ENCODE measurements around the gene P2RY2.
"Not testable (repeated sequence)": the region's sequence is repeated elsewhere in the genome, so short reads cannot be mapped to it uniquely, and the experiment has no call there.

The P2RY2 gene

GRCh38 chr11:73229321-73229895 lies 11.3 kb downstream of the P2RY2 start:
- FAIRE-seq, result no peak

DNA sequence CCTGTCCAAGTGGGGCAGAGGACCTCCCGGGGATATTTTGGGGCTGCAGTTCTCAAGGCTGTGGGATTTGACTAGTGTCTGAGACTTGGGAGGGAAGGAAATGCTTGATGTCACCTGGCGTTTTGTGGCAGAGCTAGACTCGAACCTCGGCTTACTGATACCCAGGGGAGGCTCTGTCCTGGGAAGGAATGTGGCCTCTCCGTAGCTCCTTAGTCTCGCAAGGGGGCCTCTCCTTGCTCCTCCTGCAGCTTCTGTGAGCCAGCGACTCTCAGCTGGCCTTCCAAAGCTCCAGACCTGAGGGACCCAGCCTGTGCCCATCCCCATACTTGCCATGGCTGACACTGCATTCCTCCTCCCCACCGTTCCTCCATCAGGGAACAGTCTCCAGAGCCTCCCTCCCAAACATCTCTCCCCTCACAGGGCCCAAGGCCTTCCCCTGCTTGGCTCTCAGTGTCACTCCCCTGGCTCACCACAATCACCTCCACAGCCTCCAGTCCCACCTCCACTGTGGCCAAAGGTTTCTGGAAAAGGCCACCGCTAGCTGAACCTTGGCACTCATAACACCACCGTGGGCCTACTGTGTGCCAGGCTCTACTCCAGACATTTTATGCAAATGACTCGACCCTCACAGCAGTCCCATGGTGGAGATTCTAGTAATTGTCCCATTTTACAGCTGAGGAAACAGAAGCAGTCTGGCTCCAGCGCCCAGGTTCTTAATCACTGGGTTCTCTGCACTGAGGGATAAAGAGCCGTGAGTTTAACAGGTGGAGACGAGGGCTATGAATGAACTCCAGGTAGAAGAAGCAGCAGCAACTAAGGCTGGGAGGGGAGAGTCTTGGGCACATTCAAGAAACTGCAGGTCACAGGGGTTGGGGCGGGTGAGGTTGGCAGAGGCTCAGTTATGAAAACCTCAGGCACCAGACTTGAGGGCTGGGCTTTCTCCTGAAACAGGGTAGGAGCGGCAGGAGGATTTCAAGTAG lies 12.1 kb downstream of the P2RY2 start:
- FAIRE-seq, result no peak

- no peak for FAIRE-seq
Observed at GRCh38 chr11:73230931-73231330, 12.8 kb downstream of the P2RY2 start.

- not testable (repeated sequence) for FAIRE-seq
Observed at GRCh38 chr11:73232487-73232886, 14.4 kb downstream of the P2RY2 start.

DNA sequence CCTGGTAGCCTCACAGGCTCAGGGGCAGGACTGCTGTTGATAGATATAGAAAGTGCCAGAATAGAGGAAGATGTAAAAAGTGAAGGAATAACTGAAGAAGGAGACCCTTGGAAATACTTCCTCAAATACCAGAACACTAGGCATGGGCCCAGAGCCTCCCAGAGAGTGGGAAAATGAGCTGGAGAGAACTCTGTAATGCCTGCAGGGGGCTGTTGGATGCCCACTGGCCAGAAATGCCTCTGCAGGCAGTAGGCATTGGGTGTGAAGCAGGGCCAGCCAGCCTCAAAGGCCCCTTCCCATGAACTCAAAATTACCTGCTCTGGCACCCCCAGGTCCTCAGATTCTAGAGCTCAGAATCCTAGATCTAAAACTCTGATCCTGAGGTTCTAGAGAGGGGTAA lies 15.1 kb downstream of the P2RY2 start:
- FAIRE-seq, result no peak

DNA sequence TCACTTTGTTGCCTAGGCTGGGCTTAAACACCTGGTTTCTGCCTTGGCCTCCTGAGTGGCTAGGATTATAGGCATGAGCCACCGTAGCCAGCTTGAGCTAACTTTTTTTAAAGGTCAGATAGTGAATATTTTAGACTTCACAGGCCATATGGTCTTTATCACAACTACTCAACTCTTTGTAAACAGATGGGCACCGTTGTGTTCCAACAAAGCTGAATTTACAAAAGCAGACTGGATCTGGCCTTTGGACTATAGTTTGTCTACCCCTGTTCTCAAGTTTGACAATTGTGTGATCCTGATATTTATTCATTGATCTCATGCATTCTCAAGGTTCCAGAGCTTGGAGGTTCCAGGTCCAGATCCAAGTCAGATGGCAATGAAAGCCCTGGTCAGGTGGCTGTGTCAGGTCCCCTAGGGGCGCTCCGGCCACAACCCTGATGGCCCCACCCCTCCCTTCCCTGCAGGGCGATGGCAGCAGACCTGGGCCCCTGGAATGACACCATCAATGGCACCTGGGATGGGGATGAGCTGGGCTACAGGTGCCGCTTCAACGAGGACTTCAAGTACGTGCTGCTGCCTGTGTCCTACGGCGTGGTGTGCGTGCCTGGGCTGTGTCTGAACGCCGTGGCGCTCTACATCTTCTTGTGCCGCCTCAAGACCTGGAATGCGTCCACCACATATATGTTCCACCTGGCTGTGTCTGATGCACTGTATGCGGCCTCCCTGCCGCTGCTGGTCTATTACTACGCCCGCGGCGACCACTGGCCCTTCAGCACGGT lies 15.8 kb downstream of the P2RY2 start:
- FAIRE-seq, result no peak

DNA sequence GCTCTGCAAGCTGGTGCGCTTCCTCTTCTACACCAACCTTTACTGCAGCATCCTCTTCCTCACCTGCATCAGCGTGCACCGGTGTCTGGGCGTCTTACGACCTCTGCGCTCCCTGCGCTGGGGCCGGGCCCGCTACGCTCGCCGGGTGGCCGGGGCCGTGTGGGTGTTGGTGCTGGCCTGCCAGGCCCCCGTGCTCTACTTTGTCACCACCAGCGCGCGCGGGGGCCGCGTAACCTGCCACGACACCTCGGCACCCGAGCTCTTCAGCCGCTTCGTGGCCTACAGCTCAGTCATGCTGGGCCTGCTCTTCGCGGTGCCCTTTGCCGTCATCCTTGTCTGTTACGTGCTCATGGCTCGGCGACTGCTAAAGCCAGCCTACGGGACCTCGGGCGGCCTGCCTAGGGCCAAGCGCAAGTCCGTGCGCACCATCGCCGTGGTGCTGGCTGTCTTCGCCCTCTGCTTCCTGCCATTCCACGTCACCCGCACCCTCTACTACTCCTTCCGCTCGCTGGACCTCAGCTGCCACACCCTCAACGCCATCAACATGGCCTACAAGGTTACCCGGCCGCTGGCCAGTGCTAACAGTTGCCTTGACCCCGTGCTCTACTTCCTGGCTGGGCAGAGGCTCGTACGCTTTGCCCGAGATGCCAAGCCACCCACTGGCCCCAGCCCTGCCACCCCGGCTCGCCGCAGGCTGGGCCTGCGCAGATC lies 16.5 kb downstream of the P2RY2 start:
- FAIRE-seq, result no peak

GRCh38 chr11:73235236-73235786 lies 17.2 kb downstream of the P2RY2 start:
- FAIRE-seq, result no peak

DNA sequence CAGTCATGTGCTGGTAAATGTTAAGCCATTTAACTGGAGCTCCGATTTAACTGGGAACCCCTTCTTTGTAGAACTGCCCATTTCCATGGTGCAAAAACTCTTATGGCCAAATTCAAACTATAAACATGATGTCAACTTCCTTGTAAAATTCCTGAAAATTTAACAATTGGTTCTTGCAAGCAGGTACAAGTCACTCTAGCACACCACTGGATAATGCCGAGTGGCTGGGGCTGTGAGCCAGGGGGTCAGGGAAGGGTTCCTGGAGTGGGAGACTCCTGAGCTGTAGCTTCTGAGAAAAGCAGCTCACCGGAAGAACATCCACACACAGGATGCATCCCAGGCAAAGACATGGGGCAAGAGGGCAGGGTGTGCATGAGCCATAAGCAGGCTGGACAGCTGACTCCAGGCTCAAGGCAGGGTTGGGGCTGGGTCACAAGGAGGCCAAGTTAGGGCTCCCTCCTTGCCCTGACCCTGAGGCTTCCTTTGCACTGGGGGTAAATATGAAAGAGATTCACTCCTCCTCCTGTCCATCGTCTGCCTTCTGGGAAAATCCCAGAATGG lies 18.2 kb downstream of the P2RY2 start:
- no peak for FAIRE-seq

DNA sequence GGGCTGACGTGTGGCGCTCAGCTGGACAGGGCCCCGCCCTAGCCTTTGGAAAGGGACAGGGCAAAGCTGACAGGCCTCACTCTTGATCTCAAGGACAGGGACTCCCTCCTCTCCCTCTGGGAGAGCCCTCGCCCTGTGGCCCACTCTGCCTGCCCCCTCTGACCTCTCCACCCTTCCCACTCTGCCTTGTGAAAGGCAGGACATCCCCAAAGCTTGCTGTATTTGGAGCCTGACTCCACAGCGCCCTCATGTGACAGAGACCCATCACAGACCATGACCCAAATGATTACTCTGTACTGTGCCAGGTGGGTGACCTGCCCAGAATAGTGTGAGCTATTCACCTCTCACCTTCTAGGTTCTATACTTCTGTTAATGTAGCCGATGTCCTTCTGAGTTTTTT lies 18.8 kb downstream of the P2RY2 start:
- no peak for FAIRE-seq

DNA sequence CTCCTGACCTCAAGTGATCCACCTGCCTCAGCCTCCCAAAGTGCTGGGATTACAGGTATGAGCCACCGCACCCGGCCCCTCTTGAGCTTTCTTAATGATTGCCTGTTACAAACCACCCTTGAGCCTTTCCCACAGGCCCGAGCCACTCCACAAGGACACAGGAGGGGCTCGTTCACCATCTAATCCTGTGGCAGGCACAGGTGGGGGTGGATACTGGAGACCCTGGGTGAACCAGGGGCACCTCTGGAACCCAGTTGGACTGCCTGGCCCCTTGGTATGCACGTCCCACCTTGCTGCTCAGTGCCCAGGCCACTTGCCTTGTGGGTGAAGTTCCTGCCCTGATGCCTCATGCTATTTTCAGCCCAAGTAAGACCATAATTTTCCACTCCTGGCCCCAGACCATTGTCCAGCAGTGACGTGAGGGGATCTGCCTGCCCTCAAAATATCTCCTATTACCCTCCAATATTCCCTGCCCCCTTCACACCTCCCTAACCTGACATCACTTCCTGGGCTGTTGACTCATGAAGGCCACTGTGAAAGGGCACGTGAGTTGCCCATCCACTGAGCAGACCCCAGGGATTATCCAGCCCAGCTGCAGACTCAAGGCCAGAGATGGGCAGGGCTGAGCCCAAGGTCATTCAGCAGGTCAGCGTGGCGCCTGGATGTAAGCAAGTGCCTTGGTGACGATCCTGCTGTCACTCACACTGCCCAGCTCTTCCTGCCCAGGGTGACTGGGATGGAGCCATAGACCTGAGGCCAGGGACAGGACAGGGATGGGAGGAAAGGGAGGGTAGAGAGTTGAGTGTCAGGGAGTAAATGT lies 19.6 kb downstream of the P2RY2 start:
- no peak for FAIRE-seq

GRCh38 chr11:73239111-73239521 lies 21.0 kb downstream of the P2RY2 start:
- FAIRE-seq, result no peak

GRCh38 chr11:73239571-73240189 lies 21.6 kb downstream of the P2RY2 start:
- no peak for FAIRE-seq

DNA sequence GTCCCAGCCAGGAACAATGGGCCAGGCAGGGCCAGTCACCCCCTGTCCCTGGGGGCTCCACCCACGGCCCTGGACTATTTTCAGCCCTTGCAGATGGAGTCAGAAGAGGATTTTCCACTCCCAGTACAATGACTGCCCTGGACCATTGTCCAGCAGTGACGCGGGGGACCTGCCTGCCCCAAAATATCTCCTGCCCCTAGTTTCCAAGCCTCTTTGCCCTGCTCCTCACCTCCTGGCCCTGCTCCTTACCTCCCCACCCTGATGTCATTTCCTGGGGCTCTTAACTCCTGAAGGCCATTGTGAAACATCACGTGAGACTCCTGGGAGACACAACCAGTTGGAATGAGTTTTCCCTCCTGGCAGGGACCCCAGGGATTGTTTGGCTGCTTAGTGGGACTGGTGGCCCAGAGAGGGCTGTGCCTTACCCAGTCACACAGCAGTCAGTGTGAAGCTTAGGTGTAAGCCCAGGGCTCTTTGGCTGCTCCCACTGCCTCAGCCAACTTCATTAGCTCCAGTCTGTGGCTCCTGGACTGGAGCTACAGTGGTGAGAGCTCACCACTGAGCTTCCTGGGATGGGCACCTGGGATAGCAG lies 22.2 kb downstream of the P2RY2 start:
- no peak for FAIRE-seq

DNA sequence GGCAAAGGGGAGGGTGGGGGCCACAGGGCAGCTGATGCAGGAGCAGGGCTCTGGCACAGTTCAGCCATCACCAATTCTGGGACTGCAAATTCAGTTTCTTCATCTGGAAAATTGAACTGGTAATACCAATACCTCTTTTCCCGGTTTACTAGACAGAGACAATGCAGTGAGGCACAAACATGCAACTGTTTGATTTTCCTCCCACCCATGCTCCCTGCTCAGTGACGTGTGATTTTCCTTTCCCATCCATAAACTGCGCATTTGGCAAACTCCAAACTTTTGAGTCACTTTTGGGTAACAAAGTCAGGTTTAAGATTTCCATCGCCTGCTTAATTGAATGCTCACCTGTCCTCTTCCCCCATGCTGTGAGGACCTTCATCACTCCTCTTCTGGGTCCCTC lies 23.2 kb downstream of the P2RY2 start:
- FAIRE-seq, result no peak

DNA sequence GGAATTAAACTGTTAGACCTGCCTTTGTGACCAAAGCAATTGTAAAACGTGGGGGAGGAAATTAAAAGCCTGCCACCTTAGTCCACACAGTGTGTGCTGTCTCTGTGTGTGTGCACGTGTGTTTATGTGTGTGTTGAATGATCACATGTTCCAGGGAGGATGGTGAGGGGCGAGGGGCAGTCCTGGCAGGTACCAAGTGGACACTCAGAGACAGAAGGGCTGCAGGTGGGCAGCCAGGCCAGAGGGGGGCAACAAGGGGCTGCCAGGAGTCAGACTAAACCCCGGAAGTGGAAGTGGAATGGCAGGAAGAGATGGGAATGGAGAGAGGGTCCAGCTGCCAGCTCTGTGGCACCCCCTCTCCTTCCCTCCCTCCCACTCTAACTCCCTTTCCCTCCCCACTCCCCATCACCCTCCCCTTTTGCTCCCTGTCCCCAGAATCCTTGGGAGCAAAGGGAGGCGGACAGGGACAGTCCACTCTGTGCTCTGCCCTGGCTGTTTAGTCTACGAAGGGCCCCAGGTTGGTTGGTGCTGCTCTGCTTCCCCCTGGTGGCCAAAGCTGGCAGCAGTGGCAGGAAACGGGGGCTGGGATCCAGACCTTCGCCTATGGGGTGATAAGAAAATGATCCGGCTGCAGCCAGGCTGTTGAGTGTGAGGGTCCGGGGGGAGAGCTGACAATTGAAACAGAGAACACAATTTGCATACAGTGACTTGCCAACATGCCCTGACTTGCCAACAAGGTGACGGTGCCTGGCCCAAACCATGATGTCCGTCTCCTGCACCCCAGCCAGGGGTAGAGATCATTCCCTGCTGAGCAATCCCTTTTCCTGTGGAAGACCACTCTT lies 24.4 kb downstream of the P2RY2 start:
- FAIRE-seq, result no peak

GRCh38 chr11:73243093-73243485 lies 25.0 kb downstream of the P2RY2 start:
- no peak for FAIRE-seq

DNA sequence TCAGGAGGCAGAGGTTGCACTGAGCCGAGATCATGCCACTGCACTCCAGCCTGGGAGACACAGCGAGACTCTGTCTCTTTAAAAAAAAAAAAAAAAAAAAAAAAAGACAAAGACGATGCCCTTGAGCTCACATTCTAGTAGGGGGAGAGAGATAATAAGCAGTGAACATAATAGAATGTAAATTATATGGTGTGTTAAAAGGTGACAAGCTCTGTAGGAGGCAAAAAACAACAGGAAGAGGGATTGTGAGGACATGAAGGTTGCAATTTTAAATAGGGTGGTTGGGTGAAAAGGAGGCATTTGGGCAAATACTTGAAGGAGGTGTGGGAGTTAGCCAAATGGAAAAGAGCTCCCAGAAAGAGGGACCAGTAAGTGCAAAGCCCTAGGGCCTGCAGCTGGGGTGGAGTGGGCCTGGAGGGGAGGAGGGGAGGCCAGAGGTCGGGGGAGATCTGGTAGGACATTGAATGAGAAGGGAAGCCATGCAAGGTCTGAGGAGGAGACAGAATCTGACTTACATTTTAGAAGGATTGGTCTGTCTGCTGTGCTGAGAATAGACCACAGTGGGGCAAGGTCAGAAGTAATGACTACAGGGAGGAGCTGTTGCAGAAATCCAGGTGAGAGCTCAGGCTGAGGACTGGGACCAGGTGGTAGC lies 26.6 kb downstream of the P2RY2 start:
- no peak for FAIRE-seq

- no peak for FAIRE-seq
Observed at GRCh38 chr11:73245461-73245860, 27.4 kb downstream of the P2RY2 start.

Measured in A204.1 (cell line).